ENCODE measurements around the gene FOXD2. TPM values are rescaled to one million over a fixed set of nuclear protein-coding genes. Genes with fewer than 3 reads are reported as not detected.

Gene FOXD2
- total and polyA plus RNA-seq, 2 of the 4 experiments (the other 2 are of a cell fraction), result under 0.01 to 0.03 TPM

DNA sequence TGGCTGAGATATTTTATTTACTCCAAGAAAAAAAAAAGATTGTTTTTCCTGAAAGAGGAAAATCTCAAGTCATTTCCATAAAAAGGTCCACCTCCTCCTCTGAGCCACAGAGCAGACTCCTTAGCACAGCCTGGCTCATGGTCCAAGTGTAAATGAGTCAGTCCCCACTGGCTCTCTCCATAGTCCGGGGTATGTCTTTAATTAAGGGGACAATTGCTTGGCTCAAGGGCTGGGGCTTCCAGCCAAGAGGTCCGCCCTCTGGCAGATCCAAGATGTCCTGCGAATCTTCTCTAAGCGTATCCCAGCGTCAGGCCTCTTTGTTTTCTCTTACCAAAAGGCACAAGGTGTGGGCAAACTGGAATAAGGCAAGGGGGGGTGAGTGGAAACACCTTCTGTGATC, 33.3 kb downstream of the FOXD2 start:
- no peak for ATAC-seq (ENCODE audit: low read depth)
- Histone ChIP-seq H2AK9ac (replicated peaks; ENCODE audit: low read depth, low read length, poor library complexity) (no peak overlapping the region), H2BK5ac (ENCODE audit: low read depth, low read length, poor library complexity, severe bottlenecking) (no peak overlapping the region), H3K27me3 (ENCODE audit: control insufficient read depth, insufficient read depth, low read length) (peaks cover 2% of the 10 kb centered on the region; the same call in 1 of the 2 replicates), H3K14ac (replicated peaks; ENCODE audit: low read depth, low read length) (no peak overlapping the region), H3K27ac (ENCODE audit: insufficient read depth, low read length) (no peak overlapping the region), H3K9me1 (ENCODE audit: insufficient read depth, low read length) (no peaks in the 10 kb centered on the region), H3K56ac (ENCODE audit: extremely low read depth, insufficient read depth, low read length) (no peak overlapping the region), H4K8ac (ENCODE audit: low read depth in 2 of 2, low read length in 2 of 2) (no peak overlapping the region), H3K4ac (ENCODE audit: low read depth, low read length) (no peak overlapping the region), H4K5ac (ENCODE audit: low read depth, low read length) (no peak overlapping the region), H2BK15ac (ENCODE audit: low read depth, low read length) (no peak overlapping the region), H3K79me1 (ENCODE audit: low read depth in 1 of 2, low read length in 2 of 2) (no peaks in the 10 kb centered on the region), H3K4me2 (ENCODE audit: low read depth, low read length) (no peak overlapping the region), H2AK5ac (ENCODE audit: low read depth, low read length) (no peak overlapping the region), H3K4me3 (ENCODE audit: insufficient read depth, low read depth, low read length) (no peak overlapping the region), H2BK20ac (ENCODE audit: low read depth, low read length) (no peak overlapping the region), H3K36me3 (ENCODE audit: control insufficient read depth, insufficient read depth, low read length) (no peaks in the 10 kb centered on the region), H3K9me3 (ENCODE audit: control insufficient read depth, insufficient read depth, low read length) (no peaks in the 10 kb centered on the region), H3K9ac (ENCODE audit: low read depth, low read length) (no peak overlapping the region), H2AFZ (replicated peaks; ENCODE audit: low read length, poor library complexity) (no peak overlapping the region), H4K91ac (ENCODE audit: insufficient read depth, low read depth, low read length) (no peak overlapping the region), H3K18ac (ENCODE audit: low read depth, low read length) (no peak overlapping the region), H4K20me1 (ENCODE audit: insufficient read depth, low read length) (no peaks in the 10 kb centered on the region), H3K23ac (ENCODE audit: low read depth, low read length) (no peak overlapping the region), H2BK120ac (ENCODE audit: low read depth, low read length) (no peak overlapping the region), H3K4me1 (ENCODE audit: control insufficient read depth, insufficient read depth, low read length) (no peaks in the 10 kb centered on the region)
- CTCF ChIA-PET, result no interaction called here
- BruUV-seq (replicated peaks), result no TSS peak
- DNase-seq, result no peak
- no peak for TF ChIP-seq MXI1 (IDR thresholded peaks at IDR 0.05; ENCODE audit: borderline replicate concordance, low read depth, low read length)
- no peak for TF ChIP-seq MAZ (IDR thresholded peaks at IDR 0.05; ENCODE audit: borderline replicate concordance, low read depth, low read length)
- TF ChIP-seq NFE2L2 (IDR thresholded peaks at IDR 0.05; ENCODE audit: low read depth, low read length), result no peak
- TF ChIP-seq SMC3 (IDR thresholded peaks at IDR 0.05; ENCODE audit: low read depth, low read length), result no peak
- TF ChIP-seq, protein P1, sequence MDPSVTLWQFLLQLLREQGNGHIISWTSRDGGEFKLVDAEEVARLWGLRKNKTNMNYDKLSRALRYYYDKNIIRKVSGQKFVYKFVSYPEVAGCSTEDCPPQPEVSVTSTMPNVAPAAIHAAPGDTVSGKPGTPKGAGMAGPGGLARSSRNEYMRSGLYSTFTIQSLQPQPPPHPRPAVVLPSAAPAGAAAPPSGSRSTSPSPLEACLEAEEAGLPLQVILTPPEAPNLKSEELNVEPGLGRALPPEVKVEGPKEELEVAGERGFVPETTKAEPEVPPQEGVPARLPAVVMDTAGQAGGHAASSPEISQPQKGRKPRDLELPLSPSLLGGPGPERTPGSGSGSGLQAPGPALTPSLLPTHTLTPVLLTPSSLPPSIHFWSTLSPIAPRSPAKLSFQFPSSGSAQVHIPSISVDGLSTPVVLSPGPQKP (IDR thresholded peaks at IDR 0.05; ENCODE audit: borderline replicate concordance, low read depth, low read length), result no peak
- no peak for TF ChIP-seq FOS (IDR thresholded peaks at IDR 0.05; ENCODE audit: low read depth, low read length)
- TF ChIP-seq, protein P2, sequence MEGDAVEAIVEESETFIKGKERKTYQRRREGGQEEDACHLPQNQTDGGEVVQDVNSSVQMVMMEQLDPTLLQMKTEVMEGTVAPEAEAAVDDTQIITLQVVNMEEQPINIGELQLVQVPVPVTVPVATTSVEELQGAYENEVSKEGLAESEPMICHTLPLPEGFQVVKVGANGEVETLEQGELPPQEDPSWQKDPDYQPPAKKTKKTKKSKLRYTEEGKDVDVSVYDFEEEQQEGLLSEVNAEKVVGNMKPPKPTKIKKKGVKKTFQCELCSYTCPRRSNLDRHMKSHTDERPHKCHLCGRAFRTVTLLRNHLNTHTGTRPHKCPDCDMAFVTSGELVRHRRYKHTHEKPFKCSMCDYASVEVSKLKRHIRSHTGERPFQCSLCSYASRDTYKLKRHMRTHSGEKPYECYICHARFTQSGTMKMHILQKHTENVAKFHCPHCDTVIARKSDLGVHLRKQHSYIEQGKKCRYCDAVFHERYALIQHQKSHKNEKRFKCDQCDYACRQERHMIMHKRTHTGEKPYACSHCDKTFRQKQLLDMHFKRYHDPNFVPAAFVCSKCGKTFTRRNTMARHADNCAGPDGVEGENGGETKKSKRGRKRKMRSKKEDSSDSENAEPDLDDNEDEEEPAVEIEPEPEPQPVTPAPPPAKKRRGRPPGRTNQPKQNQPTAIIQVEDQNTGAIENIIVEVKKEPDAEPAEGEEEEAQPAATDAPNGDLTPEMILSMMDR (conservative IDR thresholded peaks at IDR 0.05; ENCODE audit: low read depth, low read length), result no peak
- TF ChIP-seq CEBPB (IDR thresholded peaks at IDR 0.05; ENCODE audit: low read depth, low read length), result no peak
- no peak for TF ChIP-seq RAD21 (IDR thresholded peaks at IDR 0.05; ENCODE audit: low read length)
- TF ChIP-seq, protein P3, sequence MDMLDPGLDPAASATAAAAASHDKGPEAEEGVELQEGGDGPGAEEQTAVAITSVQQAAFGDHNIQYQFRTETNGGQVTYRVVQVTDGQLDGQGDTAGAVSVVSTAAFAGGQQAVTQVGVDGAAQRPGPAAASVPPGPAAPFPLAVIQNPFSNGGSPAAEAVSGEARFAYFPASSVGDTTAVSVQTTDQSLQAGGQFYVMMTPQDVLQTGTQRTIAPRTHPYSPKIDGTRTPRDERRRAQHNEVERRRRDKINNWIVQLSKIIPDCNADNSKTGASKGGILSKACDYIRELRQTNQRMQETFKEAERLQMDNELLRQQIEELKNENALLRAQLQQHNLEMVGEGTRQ (IDR thresholded peaks at IDR 0.05; ENCODE audit: low read depth, low read length), result no peak
- TF ChIP-seq RFX5 (IDR thresholded peaks at IDR 0.05; ENCODE audit: low read depth, low read length), result no peak
- no peak for TF ChIP-seq RCOR1 (IDR thresholded peaks at IDR 0.05; ENCODE audit: insufficient replicate concordance, low read length)
- no peak for TF ChIP-seq CHD1 (IDR thresholded peaks at IDR 0.05; ENCODE audit: low read depth, low read length)
- no peak for TF ChIP-seq BHLHE40 (IDR thresholded peaks at IDR 0.05; ENCODE audit: low read depth, low read length)
- TF ChIP-seq MAFK (IDR thresholded peaks at IDR 0.05; ENCODE audit: low read depth, low read length), result no peak
- TF ChIP-seq POLR2A (IDR thresholded peaks at IDR 0.05; ENCODE audit: low read depth, low read length), result no peak
- WGBS, 2 experiments (ENCODE audit: extremely low coverage in 2 of 2, insufficient read length in 1 of 2), result no CpG with 5 or more reads among the region's 5 CpGs
- dilution Hi-C loops (cut with HindIII; ENCODE audit: low sequenced_read_pairs, unreplicated experiment) (no loop called here), in situ Hi-C loops (cut with MboI; ENCODE audit: low sequenced_read_pairs) (no loop called here), intact Hi-C loops (cut with micrococcal nuclease) (no loop called here)
- POLR2A ChIA-PET (ENCODE audit: unreplicated experiment), result no interaction called here

Data from IMR-90 (cell line).